Measurements from ENCODE around the gene ZNF185. TPM values are rescaled to one million over a fixed set of nuclear protein-coding genes. Genes with fewer than 3 reads are reported as not detected.

Gene ZNF185
- total RNA-seq, 1 donor from 2014 or later = 14.8 TPM

GRCh38 chrX:152896450-152896849 lies 1.4 kb upstream of the ZNF185 start:
- H3K9ac ChIP-seq = no peak overlapping the region
- no peak overlapping the region for H3K27ac ChIP-seq
- H4K20me1 ChIP-seq (ENCODE audit: low read depth) = no peaks in the 10 kb centered on the region
- H3K27me3 ChIP-seq = no peaks in the 10 kb centered on the region
- no peaks in the 10 kb centered on the region for H3F3A ChIP-seq (ENCODE audit: low read depth)
- H3K4me1 ChIP-seq = peaks cover 9% of the 10 kb centered on the region
- Mint-ChIP-seq H3K27me3 (ENCODE audit: insufficient read depth, low read depth) (peaks cover 9% of the 10 kb centered on the region), H3K27ac (peak overlapping the region; percentile 2), H3K36me3 (peaks cover 2% of the 10 kb centered on the region), H3K4me3 (peak overlapping the region; percentile 69), H3K9me3 (peaks cover 24% of the 10 kb centered on the region), H3K4me1 (peaks cover 23% of the 10 kb centered on the region)
- H2AFZ ChIP-seq (replicated peaks) = no peak overlapping the region
- H3K4me2 ChIP-seq = no peak overlapping the region
- no peak for DNase-seq (ENCODE audit: low spot score)
- no peak overlapping the region for H3K4me3 ChIP-seq
- no peaks in the 10 kb centered on the region for H3K9me3 ChIP-seq (ENCODE audit: low read depth)
- no peaks in the 10 kb centered on the region for H3K36me3 ChIP-seq
- H3K79me2 ChIP-seq (ENCODE audit: low read depth) = no peaks in the 10 kb centered on the region
- TF ChIP-seq EZH2 (IDR thresholded peaks at IDR 0.05) = no peak
- no peak for TF ChIP-seq CTCF (IDR thresholded peaks at IDR 0.05)
- no peak for TF ChIP-seq EZH2phosphoT487 (IDR thresholded peaks at IDR 0.05)

- H3K4me3 Mint-ChIP-seq = peak overlapping the region; percentile 59
- Histone ChIP-seq H3K36me3 (no peaks in the 10 kb centered on the region), H3K4me3 (peak overlapping the region; percentile 52), H3K9ac (no peak overlapping the region), H3K4me2 (peak overlapping the region; percentile 76), H3K27me3 (no peaks in the 10 kb centered on the region), H3K79me2 (ENCODE audit: low read depth) (no peaks in the 10 kb centered on the region), H3K9me3 (ENCODE audit: low read depth) (no peaks in the 10 kb centered on the region), H2AFZ (replicated peaks) (no peak overlapping the region), H3K27ac (no peak overlapping the region), H4K20me1 (ENCODE audit: low read depth) (no peaks in the 10 kb centered on the region), H3F3A (ENCODE audit: low read depth) (no peaks in the 10 kb centered on the region), H3K4me1 (peaks cover 6% of the 10 kb centered on the region)
- H3K36me3 Mint-ChIP-seq = peaks cover 2% of the 10 kb centered on the region
- no peak overlapping the region for H3K27ac Mint-ChIP-seq
- peaks cover 9% of the 10 kb centered on the region for H3K27me3 Mint-ChIP-seq (ENCODE audit: insufficient read depth, low read depth)
- peaks cover 26% of the 10 kb centered on the region for H3K9me3 Mint-ChIP-seq
- TF ChIP-seq CTCF (IDR thresholded peaks at IDR 0.05) (no peak), EZH2phosphoT487 (IDR thresholded peaks at IDR 0.05) (no peak), EZH2 (IDR thresholded peaks at IDR 0.05) (no peak)
- H3K4me1 Mint-ChIP-seq = peaks cover 25% of the 10 kb centered on the region
- peak; percentile 18 for DNase-seq (ENCODE audit: low spot score)
These were observed 575 bp downstream of the ZNF185 start for GRCh38 chrX:152898442-152898841.

DNA sequence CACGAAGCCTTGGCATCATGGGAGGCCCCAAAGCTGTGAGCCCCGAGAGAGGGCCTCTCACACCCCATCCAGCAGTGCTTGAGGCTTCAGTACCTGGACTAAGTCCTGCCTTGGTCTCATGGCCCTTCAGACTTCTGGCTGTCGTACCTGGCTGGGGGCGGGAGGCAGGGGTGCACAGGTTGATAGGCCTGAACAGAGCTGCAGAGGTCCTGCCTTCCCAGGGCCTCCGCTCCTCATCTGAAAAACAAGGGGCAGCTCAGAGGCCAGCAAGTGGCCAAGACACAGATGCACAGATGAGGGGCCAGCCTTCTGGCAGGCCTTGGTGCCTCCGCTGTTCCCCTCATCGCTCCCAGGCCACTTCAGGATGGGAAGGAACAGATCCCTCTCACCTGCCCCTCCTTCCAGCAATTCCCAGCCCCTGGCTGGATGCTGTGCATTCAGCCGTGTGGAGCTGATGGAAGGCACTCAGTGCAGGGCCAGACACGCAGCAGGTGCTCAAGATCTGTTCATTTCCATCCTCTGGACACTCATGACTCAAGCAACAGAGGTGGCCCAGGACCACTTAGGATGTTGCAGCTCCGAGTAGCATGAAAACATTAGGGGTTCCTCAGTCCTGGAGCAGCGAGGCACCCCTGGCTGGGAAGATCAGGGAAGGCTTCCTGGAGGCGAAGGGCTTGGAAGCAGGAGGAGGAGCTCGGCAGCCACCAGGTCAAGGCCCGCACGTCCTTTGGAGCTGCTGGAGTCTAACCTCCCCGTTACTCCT lies 1.4 kb downstream of the ZNF185 start:
- Histone ChIP-seq H3K79me2 (ENCODE audit: low read depth) (no peaks in the 10 kb centered on the region), H3K36me3 (no peaks in the 10 kb centered on the region), H3F3A (ENCODE audit: low read depth) (no peaks in the 10 kb centered on the region), H3K9ac (no peak overlapping the region), H2AFZ (replicated peaks) (no peak overlapping the region), H3K4me3 (no peak overlapping the region), H4K20me1 (ENCODE audit: low read depth) (no peaks in the 10 kb centered on the region), H3K27ac (no peak overlapping the region), H3K27me3 (no peaks in the 10 kb centered on the region), H3K4me1 (no peaks in the 10 kb centered on the region), H3K9me3 (ENCODE audit: low read depth) (no peaks in the 10 kb centered on the region), H3K4me2 (no peak overlapping the region)
- Mint-ChIP-seq H3K4me1 (peaks cover 19% of the 10 kb centered on the region), H3K36me3 (peaks cover 2% of the 10 kb centered on the region), H3K27me3 (ENCODE audit: insufficient read depth, low read depth) (peaks cover 9% of the 10 kb centered on the region), H3K27ac (no peak overlapping the region), H3K9me3 (peaks cover 23% of the 10 kb centered on the region), H3K4me3 (peak overlapping the region; percentile 59)
- no peak for DNase-seq (ENCODE audit: low spot score)
- no peak for TF ChIP-seq EZH2 (IDR thresholded peaks at IDR 0.05)
- no peak for TF ChIP-seq EZH2phosphoT487 (IDR thresholded peaks at IDR 0.05)
- no peak for TF ChIP-seq CTCF (IDR thresholded peaks at IDR 0.05)
